Activated CD4-positive, CD25-positive, alpha-beta regulatory T cell treated with anti-CD3 and anti-CD28 coated beads, Interleukin-2, amount 50 U/mL, for 24 hours (primary cell): ENCODE results near the gene RNF31.

Source experiments
- ATAC-seq, 2 donors: fragments of 150-1000 bp; cut with Tn5 transposase; one replicate each; pipeline ENCODE4 v1.10.0; 2021; ENCODE audit warnings: mild to moderate bottlenecking in 1 of 2, moderate library complexity in 1 of 2

RNF31 gene

DNA sequence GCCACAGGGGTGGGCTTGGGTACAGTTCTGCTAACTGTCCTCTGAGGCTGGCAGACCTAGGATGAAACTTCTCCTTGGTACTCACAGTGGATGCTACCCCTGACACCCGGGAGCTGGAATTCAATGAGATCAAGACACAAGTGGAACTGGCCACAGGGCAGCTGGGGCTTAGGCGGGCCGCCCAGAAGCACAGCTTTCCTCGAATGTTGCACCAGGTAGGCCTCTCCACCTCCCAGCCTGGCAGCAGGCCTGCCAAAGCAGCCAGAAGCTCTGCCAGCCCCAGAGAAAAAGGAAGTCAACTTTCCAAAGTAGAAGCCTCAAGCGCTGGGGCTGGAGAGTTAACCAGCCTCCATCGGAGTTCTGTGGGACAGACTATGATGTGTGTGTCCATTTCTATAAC lies 30.1 kb upstream of the RNF31 start:
- no peak for ATAC-seq

DNA sequence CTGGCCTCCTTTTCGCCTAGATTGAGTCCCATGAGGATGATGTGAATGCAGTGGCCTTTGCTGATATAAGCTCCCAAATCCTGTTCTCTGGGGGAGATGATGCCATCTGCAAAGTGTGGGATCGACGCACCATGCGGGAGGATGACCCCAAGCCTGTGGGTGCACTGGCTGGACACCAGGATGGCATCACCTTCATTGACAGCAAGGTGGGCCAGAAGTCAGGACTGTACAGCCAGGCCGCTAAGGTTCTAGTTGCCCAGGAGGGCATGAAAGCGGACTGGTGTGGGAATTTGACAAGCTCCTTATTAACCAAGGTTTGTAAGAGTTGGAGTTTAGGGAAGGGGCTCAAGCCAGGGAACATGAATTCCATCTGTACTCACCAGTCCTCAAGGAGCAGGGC lies 27.6 kb upstream of the RNF31 start:
- no peak for ATAC-seq

DNA sequence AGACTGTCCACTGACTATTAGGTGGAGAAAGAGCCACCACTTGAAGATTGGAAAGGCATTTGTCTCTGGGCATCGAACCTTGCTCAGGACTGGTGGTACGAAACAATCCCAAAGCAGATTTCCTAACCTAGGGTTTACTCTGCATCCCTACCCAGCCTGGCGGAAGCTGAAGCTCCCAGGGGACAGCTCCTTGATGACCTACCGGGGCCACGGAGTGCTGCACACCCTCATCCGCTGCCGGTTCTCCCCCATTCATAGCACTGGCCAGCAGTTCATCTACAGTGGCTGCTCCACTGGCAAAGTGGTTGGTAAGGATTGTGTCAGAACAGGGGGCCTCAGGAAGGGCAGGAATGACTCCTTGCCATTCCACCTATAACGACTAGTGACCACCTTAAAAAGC lies 26.1 kb upstream of the RNF31 start:
- no peak for ATAC-seq

DNA sequence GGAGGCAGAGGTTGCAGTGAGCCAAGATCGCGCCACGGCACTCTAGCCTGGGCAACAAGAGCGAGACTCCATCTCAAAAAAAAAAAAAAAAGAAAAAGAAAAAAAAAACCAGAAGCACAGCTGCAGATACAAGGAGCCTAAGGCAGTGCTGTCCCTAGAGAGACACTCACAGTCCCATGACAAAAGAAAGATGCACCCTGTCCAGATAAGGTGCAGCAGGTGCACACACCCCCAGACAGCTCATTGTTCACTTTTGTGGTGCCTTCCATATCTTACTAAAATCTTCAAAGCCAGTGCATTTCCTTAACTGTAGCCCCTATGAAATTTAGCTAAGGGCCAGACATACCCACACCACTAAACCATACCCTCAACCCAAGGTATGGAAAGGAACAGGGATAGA lies 24.9 kb upstream of the RNF31 start:
- no peak for ATAC-seq

DNA sequence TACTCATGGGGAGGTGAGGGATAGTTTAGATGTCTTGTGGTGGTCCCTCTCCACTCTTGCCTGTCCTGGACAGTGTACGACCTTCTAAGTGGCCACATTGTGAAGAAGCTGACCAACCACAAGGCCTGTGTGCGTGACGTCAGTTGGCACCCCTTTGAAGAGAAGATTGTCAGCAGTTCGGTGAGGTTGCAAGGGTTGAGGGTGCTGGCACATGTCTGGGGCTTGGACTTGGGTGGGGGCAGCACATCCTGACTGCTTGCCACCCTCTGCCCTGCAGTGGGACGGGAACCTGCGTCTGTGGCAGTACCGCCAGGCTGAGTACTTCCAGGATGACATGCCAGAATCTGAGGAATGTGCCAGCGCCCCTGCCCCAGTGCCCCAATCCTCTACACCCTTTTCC lies 24.4 kb upstream of the RNF31 start:
- no peak for ATAC-seq

DNA sequence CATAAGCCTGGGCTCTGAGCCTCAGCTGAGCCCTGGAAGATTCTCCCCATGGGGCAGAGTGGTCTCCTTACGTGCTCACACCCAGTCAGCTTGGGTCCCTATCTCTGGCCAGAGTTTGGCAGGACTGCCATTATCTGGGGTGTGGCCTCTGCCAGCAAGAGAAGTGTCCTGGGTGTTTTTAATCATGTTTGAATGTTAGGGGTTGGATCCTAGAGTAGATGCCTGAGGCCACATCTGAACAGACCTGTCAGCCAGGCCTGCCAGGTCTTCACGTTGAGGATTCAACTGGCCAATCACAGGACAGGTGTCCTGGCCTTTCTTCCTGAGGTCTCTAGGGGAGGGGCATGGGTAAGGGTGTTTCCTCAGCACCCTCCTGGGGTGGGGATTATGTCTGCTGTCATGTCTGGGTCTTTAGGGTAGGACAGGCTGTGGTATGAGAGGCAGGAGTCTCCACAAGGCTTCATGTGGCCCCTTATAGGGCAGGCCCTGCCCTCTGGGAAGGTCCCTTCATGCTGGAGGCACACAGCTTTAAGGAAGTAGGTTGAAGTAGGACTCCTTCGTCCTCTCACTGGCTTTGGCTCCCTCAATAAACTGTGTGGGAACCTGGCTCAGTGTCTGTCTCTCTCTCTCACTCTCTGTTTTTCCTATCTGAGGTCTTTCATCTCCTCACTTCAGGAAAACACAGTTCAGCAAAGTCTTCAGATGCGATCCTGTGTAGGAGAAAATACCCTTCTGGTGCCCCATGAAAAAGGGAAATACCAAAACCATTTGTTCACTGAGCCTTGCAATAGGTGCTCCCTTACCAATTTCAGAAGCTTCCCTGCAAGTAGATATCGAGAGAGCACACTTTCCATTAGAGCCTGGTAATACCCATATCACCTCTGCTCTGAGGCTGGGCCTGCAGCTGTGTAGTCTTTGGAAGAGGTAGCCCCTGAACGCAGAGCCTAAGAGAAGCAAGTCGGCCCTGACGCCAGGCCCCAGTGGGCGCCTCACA lies 23.6 kb upstream of the RNF31 start:
- peak; percentile 64 to 76 for ATAC-seq

DNA sequence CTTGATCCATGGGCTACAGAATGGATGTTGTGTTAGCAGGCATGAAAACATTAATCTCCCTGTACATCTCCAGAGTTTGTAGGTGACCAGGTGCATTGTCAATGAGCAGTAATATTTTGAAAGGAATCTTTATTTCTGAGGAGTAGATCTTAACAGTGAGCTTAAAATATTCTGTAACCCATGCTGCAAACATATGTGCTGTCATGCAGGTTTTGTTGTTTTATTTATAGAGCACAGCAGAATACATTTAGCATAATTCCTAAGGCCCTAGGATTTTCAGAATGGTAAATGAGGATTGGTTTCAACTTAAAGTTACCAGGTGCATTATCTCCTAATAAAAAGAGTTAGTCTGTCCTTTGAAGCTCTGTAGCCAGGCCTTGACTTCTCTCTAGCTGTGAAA lies 20.4 kb upstream of the RNF31 start:
- no peak for ATAC-seq

DNA sequence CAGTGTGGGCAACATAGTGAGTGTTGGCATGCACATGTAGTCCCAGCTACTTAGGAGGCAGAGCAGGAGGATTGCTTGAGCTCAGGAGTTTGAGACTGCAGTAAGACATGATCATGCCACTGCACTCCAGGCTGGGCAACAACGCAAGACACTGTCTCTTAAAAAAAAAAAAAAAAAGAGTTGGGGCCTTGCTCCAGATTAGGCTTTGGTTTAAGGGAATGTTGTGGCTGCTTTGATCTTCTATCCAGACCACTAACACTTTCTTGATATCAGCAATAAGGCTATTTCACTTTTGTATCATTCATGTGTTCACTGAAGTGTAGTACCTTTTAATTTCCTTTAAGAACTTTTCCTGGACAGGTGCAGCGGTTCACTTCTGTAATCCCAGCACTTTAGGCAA lies 19.6 kb upstream of the RNF31 start:
- ATAC-seq = no peak

DNA sequence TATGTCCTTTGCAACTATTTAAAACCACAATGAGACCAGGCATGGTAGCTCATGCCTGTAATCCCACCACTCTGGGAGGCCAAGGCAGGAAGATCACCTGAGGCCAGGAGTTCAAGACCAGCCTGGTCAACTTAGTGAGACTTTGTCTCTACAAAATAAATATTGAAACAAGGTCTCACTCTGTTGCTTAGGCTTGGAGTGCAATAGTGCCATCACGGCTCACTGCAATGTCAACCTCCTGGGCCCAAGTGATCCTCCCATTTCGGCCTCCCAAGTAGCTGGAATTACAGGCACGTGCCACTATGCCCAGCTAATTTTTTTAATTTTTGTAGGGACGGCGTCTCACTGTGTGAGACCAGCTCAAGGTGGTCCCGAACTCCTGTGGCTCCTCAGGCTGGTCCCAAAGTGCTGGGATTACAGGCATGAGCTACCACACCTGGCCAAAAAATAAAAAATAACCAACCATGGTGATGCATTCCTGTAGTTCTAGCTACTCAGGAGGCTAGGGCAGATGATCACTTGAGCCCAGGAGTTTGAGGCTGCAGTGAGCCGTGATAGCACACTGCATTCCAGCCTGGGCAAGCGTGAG lies 17.8 kb upstream of the RNF31 start:
- no peak for ATAC-seq

DNA sequence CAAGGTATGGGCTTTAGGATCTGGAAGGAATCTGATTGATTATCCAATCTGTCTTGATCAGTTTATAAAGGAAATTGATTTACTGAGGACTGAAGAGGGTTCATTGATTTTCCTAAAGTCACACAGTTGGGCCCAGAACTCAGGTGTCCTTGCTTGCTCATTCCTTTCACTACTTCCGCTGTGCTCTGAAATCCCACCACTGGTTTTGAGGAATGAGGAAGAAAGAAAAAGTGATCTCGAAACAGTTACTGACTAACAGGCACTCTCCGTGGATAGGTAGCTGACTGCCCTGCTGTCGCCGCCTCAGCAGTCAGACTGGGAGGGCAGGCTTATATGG lies 16.9 kb upstream of the RNF31 start, which contains the start of gene FITM1:
TSS of gene FITM1 (plus strand) at position 280 of the 337 bp plus-strand sequence. CDS start 905 bp downstream, outside the sequence.
- ATAC-seq = no peak

DNA sequence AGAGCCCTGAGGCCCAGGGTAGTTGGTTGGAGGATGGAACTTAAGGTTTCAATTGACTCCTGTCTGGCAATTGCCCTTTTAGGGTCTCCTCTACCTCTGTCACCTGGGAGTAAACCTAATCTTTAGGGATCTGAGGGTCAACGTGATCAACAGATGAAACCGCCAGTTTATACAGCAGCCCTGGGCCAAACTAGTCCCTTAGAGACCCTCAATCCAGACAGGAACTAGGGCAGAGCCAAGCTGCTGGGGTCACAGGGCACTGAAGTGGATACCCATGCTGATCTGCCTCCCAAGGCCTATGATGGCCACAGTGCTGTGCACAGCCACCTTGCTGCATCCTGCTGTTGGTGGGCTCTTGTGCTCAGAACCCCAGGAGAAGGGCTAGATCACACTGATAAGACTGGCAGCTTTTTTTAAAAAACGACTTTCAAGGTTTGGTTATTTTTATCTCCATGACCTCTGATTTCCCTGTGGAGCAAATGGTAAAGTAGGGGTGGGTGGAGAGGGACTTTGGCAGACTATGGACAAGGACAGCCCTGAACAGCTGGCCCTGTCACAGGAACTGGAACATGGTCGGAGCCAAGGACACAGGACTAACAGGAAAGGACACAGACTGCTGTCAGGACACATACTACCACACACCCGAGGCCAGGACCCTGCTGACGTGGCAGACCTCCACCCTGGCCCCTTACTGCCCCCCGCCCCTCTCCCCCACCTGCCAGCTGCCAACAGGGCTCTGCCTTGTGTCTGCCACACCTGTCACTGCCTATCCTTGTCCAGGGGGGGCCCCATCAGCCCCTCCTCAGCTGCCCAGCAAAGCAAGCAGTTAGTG lies 16.4 kb upstream of the RNF31 start:
- no peak for ATAC-seq

DNA sequence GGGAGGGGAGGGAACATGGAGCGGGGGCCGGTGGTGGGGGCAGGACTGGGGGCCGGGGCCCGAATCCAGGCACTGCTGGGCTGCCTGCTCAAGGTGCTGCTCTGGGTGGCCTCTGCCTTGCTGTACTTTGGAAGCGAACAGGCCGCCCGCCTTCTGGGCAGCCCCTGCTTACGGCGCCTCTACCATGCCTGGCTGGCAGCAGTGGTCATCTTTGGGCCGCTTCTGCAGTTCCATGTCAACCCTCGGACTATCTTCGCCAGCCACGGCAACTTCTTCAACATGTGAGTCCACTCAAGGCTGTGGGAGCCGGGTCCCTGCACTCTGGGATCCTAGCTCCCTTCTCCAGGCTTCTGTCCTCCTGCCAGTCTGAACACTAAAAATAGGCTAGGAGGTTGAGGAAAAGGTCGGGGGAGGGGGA lies 15.7 kb upstream of the RNF31 start:
- no peak for ATAC-seq

DNA sequence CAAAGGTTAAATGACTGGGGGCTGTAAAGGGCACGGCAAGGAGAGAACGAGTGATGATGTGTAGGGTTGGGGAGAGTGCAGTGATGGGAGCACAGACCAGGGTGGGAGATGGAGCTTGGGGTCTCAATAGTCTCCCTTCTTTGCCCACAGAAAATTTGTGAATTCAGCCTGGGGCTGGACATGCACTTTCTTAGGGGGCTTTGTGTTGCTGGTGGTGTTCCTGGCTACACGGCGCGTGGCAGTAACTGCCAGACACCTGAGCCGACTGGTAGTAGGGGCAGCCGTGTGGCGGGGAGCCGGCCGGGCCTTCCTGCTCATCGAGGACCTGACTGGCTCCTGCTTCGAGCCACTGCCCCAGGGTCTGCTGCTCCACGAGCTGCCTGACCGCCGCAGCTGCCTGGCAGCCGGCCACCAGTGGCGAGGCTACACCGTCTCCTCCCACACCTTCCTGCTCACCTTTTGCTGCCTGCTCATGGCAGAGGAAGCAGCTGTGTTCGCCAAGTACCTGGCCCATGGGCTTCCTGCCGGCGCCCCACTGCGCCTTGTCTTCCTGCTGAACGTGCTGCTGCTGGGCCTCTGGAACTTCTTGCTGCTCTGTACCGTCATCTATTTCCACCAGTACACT lies 15.1 kb upstream of the RNF31 start:
- no peak for ATAC-seq

DNA sequence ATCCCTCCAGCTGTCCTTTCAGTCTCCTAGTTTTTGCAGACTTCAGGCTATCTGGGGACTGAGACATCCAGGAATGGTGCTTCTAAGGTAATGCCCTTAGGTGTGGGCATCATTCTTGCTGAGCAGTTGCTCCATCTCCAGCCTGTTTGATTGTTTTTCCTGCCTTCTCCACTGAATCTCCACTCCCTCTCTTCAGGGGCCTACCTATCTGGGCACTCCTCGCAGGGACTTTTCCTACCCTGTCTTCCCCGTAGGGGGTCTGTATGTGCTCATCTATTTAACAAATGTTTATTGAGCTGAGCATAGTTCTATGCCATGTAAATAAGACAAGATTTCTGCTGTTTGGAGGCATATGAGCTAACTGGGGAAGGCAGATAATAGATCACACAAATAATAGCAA lies 14.3 kb upstream of the RNF31 start:
- ATAC-seq = no peak

DNA sequence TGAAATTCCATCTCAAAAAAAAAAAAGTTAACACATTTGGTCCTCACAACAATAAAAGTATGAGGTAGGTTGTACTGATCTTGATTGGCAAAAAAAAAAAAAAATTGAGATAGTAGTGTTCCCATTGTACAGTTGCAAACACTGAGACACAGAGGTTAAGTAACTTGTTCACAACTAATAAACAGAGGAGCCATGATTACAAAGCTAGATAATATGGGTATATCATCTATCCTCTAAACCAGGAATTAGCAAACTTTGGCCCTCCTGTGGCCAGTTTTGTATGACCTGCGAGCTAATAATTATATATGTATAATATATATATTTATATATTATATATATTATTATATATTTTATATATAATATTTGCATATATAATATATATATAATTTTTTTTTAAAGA lies 13.6 kb upstream of the RNF31 start:
- ATAC-seq = no peak

DNA sequence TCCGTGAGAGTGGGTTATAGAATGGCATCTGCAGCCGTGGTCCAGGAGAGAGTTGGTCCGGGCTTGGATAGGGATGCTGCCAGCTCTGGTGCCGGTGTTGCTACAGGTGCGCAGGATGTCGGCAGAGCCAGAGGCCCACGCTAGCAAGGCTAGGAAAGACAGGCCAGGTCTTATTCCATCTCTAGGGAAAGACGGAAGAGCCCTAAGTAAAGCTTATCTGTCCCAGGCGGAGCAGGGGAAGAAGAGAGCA lies 11.8 kb upstream of the RNF31 start:
- ATAC-seq = no peak

DNA sequence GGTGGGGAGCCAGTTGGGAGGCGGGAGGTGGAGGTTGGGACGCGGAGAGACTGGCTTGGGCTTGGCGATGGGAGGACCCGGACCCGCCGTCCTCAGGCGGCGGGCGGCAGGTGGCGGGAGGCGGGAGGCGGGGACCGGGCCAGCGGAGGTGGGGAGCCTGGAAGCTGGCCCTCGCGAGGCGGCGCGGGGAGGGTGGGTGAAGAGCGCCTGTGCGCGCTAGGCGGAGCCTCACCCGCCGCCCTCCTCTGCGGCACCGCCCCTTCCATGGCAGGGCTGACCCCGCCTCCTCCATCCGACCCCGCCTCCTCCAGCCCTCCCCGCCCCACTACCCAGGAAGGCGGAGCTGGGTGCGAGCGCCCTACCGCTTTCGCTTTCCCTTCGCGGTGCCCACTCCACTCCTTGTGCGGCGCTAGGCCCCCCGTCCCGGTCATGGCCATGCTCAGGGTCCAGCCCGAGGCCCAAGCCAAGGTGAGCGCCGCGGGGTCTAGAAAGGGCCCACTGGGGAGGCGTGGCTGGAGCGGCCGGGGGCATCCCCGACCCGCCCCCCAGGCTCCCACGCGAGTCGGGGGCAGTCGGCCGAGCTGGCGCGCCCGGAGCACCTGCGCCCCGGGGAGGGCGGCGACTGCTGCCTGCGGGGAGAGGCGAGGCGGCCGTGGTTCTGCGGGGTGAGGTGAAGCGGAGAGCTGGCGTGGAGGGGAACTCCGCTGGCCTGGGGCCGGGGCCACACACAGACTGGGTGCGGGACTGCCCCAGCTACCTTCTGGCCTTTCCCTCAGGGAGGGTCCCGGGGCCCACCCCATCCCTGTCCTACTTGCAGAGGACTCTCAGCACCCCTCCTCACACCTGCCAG lies 11.2 kb upstream of the RNF31 start, which contains the start of gene PSME1:
TSS of gene PSME1 (plus strand) at position 361 of the 850 bp plus-strand sequence. CDS start at position 430, 69 bp downstream.
- peak; percentile 89 for ATAC-seq

DNA sequence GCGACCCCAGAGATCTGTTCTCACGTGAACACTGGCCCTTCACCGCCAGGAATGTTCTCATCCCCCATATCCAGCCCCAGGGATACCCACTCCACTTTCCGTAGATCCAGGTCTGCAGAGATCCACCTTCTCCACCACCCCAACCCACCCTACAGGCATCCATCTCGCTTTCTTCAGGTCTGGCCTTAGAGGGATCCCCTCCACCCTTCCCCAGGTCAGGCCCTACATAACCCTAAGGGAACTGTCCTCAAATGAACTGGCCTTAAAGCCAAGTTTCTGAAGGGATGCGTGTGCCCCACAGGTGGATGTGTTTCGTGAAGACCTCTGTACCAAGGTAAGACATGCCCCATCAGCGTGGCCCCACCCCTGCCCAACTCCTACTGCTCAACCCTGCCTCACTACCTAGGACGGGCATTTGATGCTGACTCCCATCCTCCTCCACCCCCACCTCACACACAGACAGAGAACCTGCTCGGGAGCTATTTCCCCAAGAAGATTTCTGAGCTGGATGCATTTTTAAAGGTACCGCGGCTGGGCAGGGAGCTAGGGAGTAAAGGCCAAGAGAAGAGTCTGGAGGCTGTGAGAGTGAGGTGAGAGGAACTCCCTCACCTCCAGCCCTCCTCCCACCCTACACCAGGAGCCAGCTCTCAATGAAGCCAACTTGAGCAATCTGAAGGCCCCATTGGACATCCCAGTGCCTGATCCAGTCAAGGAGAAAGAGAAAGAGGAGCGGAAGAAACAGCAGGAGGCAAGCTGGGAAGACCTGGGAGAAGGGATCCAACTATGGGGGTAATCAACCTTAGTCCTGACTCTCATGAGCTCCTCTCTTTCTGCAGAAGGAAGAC lies 10.4 kb upstream of the RNF31 start:
- ATAC-seq = no peak

DNA sequence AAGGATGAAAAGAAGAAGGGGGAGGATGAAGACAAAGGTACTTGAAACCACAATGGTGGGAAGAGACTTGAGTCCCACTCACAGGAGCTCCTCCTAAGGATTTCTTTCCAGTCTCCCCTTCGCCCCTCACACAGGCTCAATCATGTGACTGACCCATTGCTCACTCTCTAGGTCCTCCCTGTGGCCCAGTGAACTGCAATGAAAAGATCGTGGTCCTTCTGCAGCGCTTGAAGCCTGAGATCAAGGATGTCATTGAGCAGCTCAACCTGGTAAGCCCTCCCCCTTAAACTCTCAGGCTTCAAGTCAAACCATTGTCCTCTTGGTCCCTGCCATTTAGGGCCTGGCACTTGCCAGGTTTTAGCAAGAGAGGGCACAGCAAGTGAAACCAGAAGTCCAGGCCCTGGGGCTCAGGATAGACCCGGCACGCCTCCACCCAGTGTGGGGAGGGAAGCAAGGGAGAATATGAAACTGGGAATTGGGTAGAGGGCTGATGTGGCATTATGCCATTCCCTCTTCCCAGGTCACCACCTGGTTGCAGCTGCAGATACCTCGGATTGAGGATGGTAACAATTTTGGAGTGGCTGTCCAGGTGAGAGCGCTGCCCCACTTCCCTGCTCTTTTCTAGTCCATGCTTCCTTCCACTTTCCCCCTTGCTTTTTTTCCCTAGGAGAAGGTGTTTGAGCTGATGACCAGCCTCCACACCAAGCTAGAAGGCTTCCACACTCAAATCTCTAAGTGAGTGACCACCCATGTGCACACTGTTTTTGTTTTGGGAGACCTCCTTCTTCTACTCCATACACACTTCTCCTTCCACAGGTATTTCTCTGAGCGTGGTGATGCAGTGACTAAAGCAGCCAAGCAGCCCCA lies 9.5 kb upstream of the RNF31 start:
- ATAC-seq = no peak
